Measurements from ENCODE around the gene NXF3.
"Not testable (repeated sequence)": the region's sequence is repeated elsewhere in the genome, so short reads cannot be mapped to it uniquely, and the experiment has no call there.

GRCh38 chrX:103103866-103104265 is 10.9 kb upstream of the NXF3 start:
- TF ChIP-seq CTCF (IDR thresholded peaks at IDR 0.05 in 4 of 5, conservative IDR thresholded peaks at IDR 0.05 in 1 of 5); POLR2A (IDR thresholded peaks at IDR 0.05): not testable (repeated sequence)
